ENCODE results near the gene CCDC59. TPM values are rescaled to one million over a fixed set of nuclear protein-coding genes. Genes with fewer than 3 reads are reported as not detected.

Gene CCDC59
- total RNA-seq, 1 experiment from 2014 or later = 76.6 TPM

GRCh38 chr12:82378997-82379396 lies 20.8 kb upstream of the CCDC59 start:
- no TSS peak for BruUV-seq (replicated peaks)

More at GRCh38 chr12:82378997-82379396, 20.8 kb upstream of the CCDC59 start:
- no peaks in the 10 kb centered on the region for H3K4me1 ChIP-seq (ENCODE audit: control insufficient read depth in 1 of 2, insufficient read depth in 2 of 2, low read length in 2 of 2)
- POLR2A ChIA-PET = no interaction called here
- no peak overlapping the region for H2AFZ ChIP-seq (ENCODE audit: low read depth, low read length, poor library complexity, severe bottlenecking)
- no peak for TF ChIP-seq CEBPB (IDR thresholded peaks at IDR 0.05; ENCODE audit: low read depth)
- TF ChIP-seq SIN3A (IDR thresholded peaks at IDR 0.05; ENCODE audit: low read depth) = no peak
- no peak for TF ChIP-seq ZNF274 (IDR thresholded peaks at IDR 0.05; ENCODE audit: low read depth, low read length)
- no peak for TF ChIP-seq REST (IDR thresholded peaks at IDR 0.05; ENCODE audit: low read depth)
- TF ChIP-seq EZH2phosphoT487 (IDR thresholded peaks at IDR 0.05; ENCODE audit: borderline replicate concordance) = no peak
- no peak for TF ChIP-seq CTCF (IDR thresholded peaks at IDR 0.05 in 2 of 3, conservative IDR thresholded peaks at IDR 0.05 in 1 of 3; ENCODE audit: borderline replicate concordance in 1 of 3, insufficient read depth in 1 of 3, low read depth in 2 of 3, low read length in 2 of 3)
- TF ChIP-seq SRF (IDR thresholded peaks at IDR 0.05; ENCODE audit: low read depth) = no peak
- TF ChIP-seq EZH2 (IDR thresholded peaks at IDR 0.05) = no peak
- TF ChIP-seq ZBTB33 (IDR thresholded peaks at IDR 0.05; ENCODE audit: extremely low read depth, insufficient replicate concordance, low read length) = no peak
- TF ChIP-seq ATF3 (IDR thresholded peaks at IDR 0.05) = no peak
- TF ChIP-seq FOSL1 (IDR thresholded peaks at IDR 0.05; ENCODE audit: low read depth) = no peak
- no peak for TF ChIP-seq MAX (IDR thresholded peaks at IDR 0.05)
- TF ChIP-seq POLR2A (IDR thresholded peaks at IDR 0.05; ENCODE audit: borderline replicate concordance, extremely low read depth, insufficient read depth, insufficient read length) = no peak
- no peak for TF ChIP-seq YY1 (IDR thresholded peaks at IDR 0.05; ENCODE audit: extremely low read depth, insufficient replicate concordance, low read depth, low read length)
- no peak for TF ChIP-seq CBX3 (IDR thresholded peaks at IDR 0.05; ENCODE audit: low read depth)
- no peak for TF ChIP-seq SP1 (IDR thresholded peaks at IDR 0.05; ENCODE audit: low read depth)
- no peak for TF ChIP-seq ELF1 (IDR thresholded peaks at IDR 0.05; ENCODE audit: borderline replicate concordance, low read depth)
- H4K20me1 ChIP-seq (ENCODE audit: insufficient read depth) = no peaks in the 10 kb centered on the region
- H3K4me2 ChIP-seq (ENCODE audit: low read length) = no peak overlapping the region
- H3K9me3 ChIP-seq (ENCODE audit: control insufficient read depth in 1 of 2, insufficient read depth in 1 of 2, low read depth in 1 of 2, low read length in 2 of 2) = no peaks in the 10 kb centered on the region; a peak in 1 of 4 replicates
- no peaks in the 10 kb centered on the region for H3K79me2 ChIP-seq (ENCODE audit: insufficient read depth, low read length)
- no peaks in the 10 kb centered on the region for H3K9me2 ChIP-seq (ENCODE audit: insufficient read depth)
- H3K27ac ChIP-seq (ENCODE audit: low read depth, low read length) = no peak overlapping the region
- no peaks in the 10 kb centered on the region for H3K27me3 ChIP-seq (ENCODE audit: insufficient read depth, low read length)
- no peak overlapping the region for H3K4me3 ChIP-seq (replicated peaks in 1 of 2; ENCODE audit: low read depth in 1 of 2, low read length in 2 of 2)
- H3K9ac ChIP-seq (ENCODE audit: low read length) = no peak overlapping the region
- ATAC-seq = no peak
- no peak for DNase-seq (ENCODE audit: low read depth, low spot score)
- CTCF ChIA-PET = no interaction called here
- H3K36me3 ChIP-seq (ENCODE audit: control insufficient read depth in 1 of 2, insufficient read depth in 2 of 2, low read length in 2 of 2) = no peaks in the 10 kb centered on the region
- intact Hi-C loops (cut with micrococcal nuclease) = no loop called here
- RAD21 ChIA-PET (ENCODE audit: low non-redundant PET in 1 of 2, low total read pairs in 2 of 2, uncharacterized antibody in 2 of 2, unreplicated experiment in 2 of 2) = no interaction called here
